PC-9 (cell line): ENCODE data around the gene PHF21B. TPM values are rescaled to one million over a fixed set of nuclear protein-coding genes. Genes with fewer than 3 reads are reported as not detected.
"Not testable (repeated sequence)": the region's sequence is repeated elsewhere in the genome, so short reads cannot be mapped to it uniquely, and the experiment has no call there.

Experiments used
- BruUV-seq: library from RNA; stranded (reverse); fragments of 400-500 nt; replicated peaks from 2 replicates; lab custom pipeline; 2021; lab: Mats Ljungman, UMichigan
- CTCF ChIA-PET: fragments of 300-600 bp; sonication (Branson Sonifier 250); formaldehyde crosslinking; loops from one replicate; lab custom pipeline; 2022; ENCODE audit warnings: antibody characterized with exemption; lab: Charles Lee
- POLR2A ChIA-PET: fragments of 300-600 bp; sonication (Branson Sonifier 250); formaldehyde crosslinking; loops from one replicate; lab custom pipeline; 2022; ENCODE audit warnings: antibody characterized with exemption; ENCODE audit not compliant: unreplicated experiment; lab: Charles Lee
- DNase-seq, 2 experiments: peaks; one replicate each; pipeline versions ENCODE4 v3.0.0 to v3.0.0-alpha.2; 2015 to 2022; ENCODE audit warnings: mixed read lengths in 1 of 2
- H2AFZ ChIP-seq: fragments of 200-600 bp; sonication (generic); 2 replicates; pipeline ENCODE4 v1.8.1; 2017; ENCODE audit warnings: antibody characterized with exemption
- H3F3A ChIP-seq: fragments of 200-600 bp; sonication (generic); 2 replicates; pipeline ENCODE4 v1.8.1; 2017; ENCODE audit warnings: antibody characterized with exemption, mild to moderate bottlenecking, low read depth; ENCODE audit not compliant: insufficient read depth
- H3K27ac ChIP-seq: fragments of 200-600 bp; sonication (generic); 2 replicates; pipeline ENCODE4 v1.6.1; 2016; ENCODE audit warnings: mixed run types
- H3K27me3 ChIP-seq: fragments of 200-600 bp; sonication (generic); 2 replicates; pipeline ENCODE4 v1.6.1; 2016; ENCODE audit warnings: low read depth, mixed run types; ENCODE audit not compliant: insufficient read depth
- H3K36me3 ChIP-seq: fragments of 200-600 bp; sonication (generic); 2 replicates; pipeline ENCODE4 v1.6.1; 2016; ENCODE audit warnings: low read depth, mixed run types
- H3K4me1 ChIP-seq: fragments of 200-600 bp; sonication (generic); replicated peaks from 2 replicates; pipeline ENCODE4 v1.6.1; 2016; ENCODE audit warnings: mixed run types; ENCODE audit not compliant: insufficient read depth
- H3K4me2 ChIP-seq: fragments of 200-600 bp; sonication (generic); 2 replicates; pipeline ENCODE4 v1.6.1; 2017; ENCODE audit warnings: mixed run types
- H3K4me3 ChIP-seq: fragments of 200-600 bp; sonication (generic); 2 replicates; pipeline ENCODE4 v1.6.1; 2016; ENCODE audit warnings: mixed run types
- H3K79me2 ChIP-seq: fragments of 200-600 bp; sonication (generic); 2 replicates; pipeline ENCODE4 v1.6.1; 2017; ENCODE audit warnings: low read depth, mixed run types
- H3K9me2 ChIP-seq: fragments of 200-600 bp; sonication (generic); 2 replicates; pipeline ENCODE4 v1.8.1; 2017; ENCODE audit warnings: mild to moderate bottlenecking; ENCODE audit not compliant: insufficient read depth
- H3K9me3 ChIP-seq: fragments of 200-600 bp; sonication (generic); 2 replicates; pipeline ENCODE4 v1.8.1; 2016; ENCODE audit warnings: low read depth; ENCODE audit not compliant: insufficient read depth
- H4K20me1 ChIP-seq: fragments of 200-600 bp; sonication (generic); 2 replicates; pipeline ENCODE4 v1.8.1; 2017; ENCODE audit not compliant: insufficient read depth
- CTCF ChIP-seq: fragments of 200-600 bp; sonication (generic); conservative IDR thresholded peaks from 2 replicates; pipeline ENCODE4 v1.6.1; 2017; ENCODE audit warnings: mixed run types, antibody characterized with exemption, mild to moderate bottlenecking, moderate library complexity
- EZH2 ChIP-seq: fragments of 200-600 bp; sonication (generic); IDR thresholded peaks from 2 replicates; pipeline ENCODE4 v1.8.0; 2017; ENCODE audit warnings: antibody characterized with exemption, low read depth
- intact Hi-C: fragments of 100-400 bp; cut with micrococcal nuclease; formaldehyde crosslinking; loops from one replicate; pipeline ENCODE4 v1.10.0; 2022; ENCODE audit not compliant: unreplicated experiment
- total RNA-seq: library from RNA; stranded (reverse); gene quantifications from 2 replicates; pipeline ENCODE4 v1.2.3, GENCODE V29; 2021

Gene PHF21B
- total RNA-seq, 1 experiment from 2014 or later: not detected

GRCh38 chr22:44903164-44903563 lies 106.6 kb downstream of the PHF21B start:
- H3K4me2 ChIP-seq, H3K27ac ChIP-seq, H3K9me2 ChIP-seq, DNase-seq, BruUV-seq, H3K4me3 ChIP-seq, H2AFZ ChIP-seq, H4K20me1 ChIP-seq, intact Hi-C loops, H3K4me1 ChIP-seq, CTCF ChIA-PET, H3K79me2 ChIP-seq, H3F3A ChIP-seq, H3K36me3 ChIP-seq: not testable (repeated sequence)
- Histone ChIP-seq H3K9me3 (peaks cover 15% of the 10 kb centered on the region), H3K27me3 (peaks cover 84% of the 10 kb centered on the region)
- POLR2A ChIA-PET: interaction anchor here (0.6 kb wide), 1 partner anchor 50 kb away, joined by 8 read pairs; no protein-coding TSS in a partner anchor

GRCh38 chr22:44901301-44901700 lies 108.5 kb downstream of the PHF21B start:
- BruUV-seq: no TSS peak
- ChIA-PET POLR2A (no interaction called here), CTCF (no interaction called here)
- no peaks in the 10 kb centered on the region for H4K20me1 ChIP-seq
- H3F3A ChIP-seq: no peaks in the 10 kb centered on the region
- TF ChIP-seq EZH2: no peak
- no peak for TF ChIP-seq CTCF
- H3K27ac ChIP-seq: no peak overlapping the region
- H3K27me3 ChIP-seq: peaks cover 79% of the 10 kb centered on the region
- no peak overlapping the region for H3K4me3 ChIP-seq
- no peak for DNase-seq
- H3K79me2 ChIP-seq: no peaks in the 10 kb centered on the region
- no peak overlapping the region for H3K4me2 ChIP-seq
- intact Hi-C loops: no loop called here
- no peaks in the 10 kb centered on the region for H3K36me3 ChIP-seq
- H3K4me1 ChIP-seq: no peaks in the 10 kb centered on the region
- H3K9me2 ChIP-seq: no peaks in the 10 kb centered on the region
- peaks cover 15% of the 10 kb centered on the region for H3K9me3 ChIP-seq
- H2AFZ ChIP-seq: no peak overlapping the region

- Histone ChIP-seq H3K27me3 (peaks cover 84% of the 10 kb centered on the region), H2AFZ (no peak overlapping the region), H3K79me2 (no peaks in the 10 kb centered on the region), H3F3A (no peaks in the 10 kb centered on the region), H3K36me3 (no peaks in the 10 kb centered on the region), H3K9me3 (peaks cover 15% of the 10 kb centered on the region), H3K4me2 (no peak overlapping the region), H3K4me1 (no peaks in the 10 kb centered on the region), H3K27ac (no peak overlapping the region), H4K20me1 (no peaks in the 10 kb centered on the region), H3K9me2 (no peaks in the 10 kb centered on the region), H3K4me3 (no peak overlapping the region)
- no peak for TF ChIP-seq EZH2
- no peak for TF ChIP-seq CTCF
- ChIA-PET POLR2A (no interaction called here), CTCF (no interaction called here)
- intact Hi-C loops: no loop called here
- BruUV-seq: no TSS peak
- no peak for DNase-seq
Observed at GRCh38 chr22:44898236-44898635, 111.6 kb downstream of the PHF21B start.
